Right lobe of liver (tissue), 6 donors: ENCODE data around the gene CEP20. TPM values are rescaled to one million over a fixed set of nuclear protein-coding genes. Genes with fewer than 3 reads are reported as not detected.

ENCODE experiments used
- ATAC-seq, 4 donors: fragments of 200-7000 bp; cut with Tn5 transposase; one replicate each; pipeline ENCODE4 v1.9.1; 2020; ENCODE audit warnings: mild to moderate bottlenecking in 4 of 4, moderate library complexity in 4 of 4
- DNase-seq, 3 donors: peaks; one replicate each; pipeline ENCODE4 v3.0.0-alpha.2; 2020
- H3K27ac ChIP-seq, 3 donors: fragments of 200-600 bp; one replicate each; pipeline ENCODE4 v1.8.0; 2022
- H3K27me3 ChIP-seq, 2 donors: fragments of 200-600 bp; one replicate each; pipeline ENCODE4 v1.8.0; 2022
- H3K36me3 ChIP-seq, 4 donors: fragments of 200-600 bp; sonication (generic) in 1 of 4; one replicate each; pipeline versions ENCODE4 v1.5.1 to v1.8.0; 2017 to 2022; ENCODE audit warnings: control low read depth in 1 of 4
- H3K4me1 ChIP-seq, 4 donors: fragments of 200-600 bp; sonication (generic) in 1 of 4; one replicate each; pipeline versions ENCODE4 v1.5.1 to v1.8.0; 2017 to 2022; ENCODE audit warnings: control low read depth in 1 of 4
- H3K4me3 ChIP-seq, 3 donors: fragments of 200-600 bp; one replicate each; pipeline ENCODE4 v1.8.0; 2022
- H3K9me3 ChIP-seq, 4 donors: fragments of 200-600 bp; sonication (generic) in 1 of 4; one replicate each; pipeline versions ENCODE4 v1.5.1 to v1.8.0; 2017 to 2022; ENCODE audit warnings: control low read depth in 1 of 4
- CTCF ChIP-seq, 4 donors: fragments of 200-600 bp in 3 of 4; fragments of 450-650 bp in 1 of 4; IDR thresholded peaks; one replicate each; pipeline versions ENCODE4 v1.5.1 to v1.8.0; 2016 to 2022; ENCODE audit warnings: antibody characterized with exemption in 4 of 4, mild to moderate bottlenecking in 2 of 4
- POLR2A ChIP-seq: fragments of 450-650 bp; IDR thresholded peaks from one replicate; pipeline ENCODE4 v1.6.1; 2017; ENCODE audit warnings: antibody characterized with exemption, mild to moderate bottlenecking
- WGBS: methylation state at CpG from one replicate; pipeline ENCODE4 v1.1.6; 2018; ENCODE audit warnings: low coverage, low lambda C conversion rate; ENCODE audit not compliant: insufficient coverage; ENCODE audit errors: missing lambda C conversion rate; 5-methylcytosine and 5-hydroxymethylcytosine counted together
- intact Hi-C, 2 donors: fragments of 100-400 bp; cut with DNase I; formaldehyde crosslinking; loops; one replicate each; pipeline versions ENCODE4 v1.11.2 to v1.14.1; 2022
- total RNA-seq, 6 experiments: library from RNA; depleted of rRNA in 2 of 6; stranded (reverse); fragments of >200 nt in 2 of 6; fragmentation: NEBNext Ultra II Directional in 3 of 6; extraction: Animal tissue kit (Norgen Biotek cat#: 25700) in 3 of 6; gene quantifications; one replicate each; pipeline versions ENCODE4 v1.1.0 to v1.2.4, GENCODE V29; 2016 to 2023
- donor health status: DM: no; HTN: yes; CAD: no.
- donor health status: DM: no; HTN: no; CAD: no.
- donor health status: DM: no; HTN: no; CAD: no.
- donor health status: DM: no; HTN: yes; CAD: no.
- donor health status: DM: no; HTN: yes; CAD: no.

Gene CEP20
- total RNA-seq, 6 experiments from 2014 or later, result 13.3 to 28.3 (median 18.3) TPM

GRCh38 chr16:15897121-15897780, 8.8 kb upstream of the CEP20 start:
- WGBS, result 89% methylated on average over 8 of the region's 8 CpGs
- Histone ChIP-seq H3K27me3 (no peaks in the 10 kb centered on the region), H3K36me3 (no peaks in the 10 kb centered on the region), H3K4me1 (no peaks in the 10 kb centered on the region), H3K27ac (no peak overlapping the region), H3K9me3 (no peaks in the 10 kb centered on the region), H3K4me3 (no peak overlapping the region)
- DNase-seq (no peak), ATAC-seq (no peak)
- TF ChIP-seq CTCF (IDR thresholded peaks at IDR 0.05) (no peak), POLR2A (no peak)
- intact Hi-C loops, result no loop called here

GRCh38 chr16:15894571-15895374, 6.4 kb upstream of the CEP20 start:
- no peak overlapping the region for H3K4me3 ChIP-seq
- no peaks in the 10 kb centered on the region for H3K9me3 ChIP-seq
- WGBS, result 95% methylated on average over 7 of the region's 7 CpGs
- ATAC-seq (no peak), DNase-seq (no peak)
- intact Hi-C loops, result no loop called here
- TF ChIP-seq CTCF (IDR thresholded peaks at IDR 0.05) (no peak), POLR2A (no peak)
- no peak overlapping the region for H3K27ac ChIP-seq
- no peaks in the 10 kb centered on the region for H3K27me3 ChIP-seq
- no peaks in the 10 kb centered on the region for H3K4me1 ChIP-seq
- H3K36me3 ChIP-seq, result no peaks in the 10 kb centered on the region

GRCh38 chr16:15891508-15891907, 3.1 kb upstream of the CEP20 start:
- no peak overlapping the region for H3K4me3 ChIP-seq
- no peak overlapping the region for H3K27ac ChIP-seq
- DNase-seq (no peak), ATAC-seq (no peak)
- H3K27me3 ChIP-seq, result no peaks in the 10 kb centered on the region
- TF ChIP-seq CTCF (IDR thresholded peaks at IDR 0.05) (no peak), POLR2A (no peak)
- H3K36me3 ChIP-seq, result no peaks in the 10 kb centered on the region
- 83% methylated on average over 1 of the region's 3 CpGs for WGBS
- H3K9me3 ChIP-seq, result no peaks in the 10 kb centered on the region
- H3K4me1 ChIP-seq, result peaks cover 0 to 13% (median 4%) of the 10 kb centered on the region in 4 donors
- intact Hi-C loops, result no loop called here

GRCh38 chr16:15887283-15887682, 1.1 kb downstream of the CEP20 start:
- intact Hi-C loops, result no loop called here
- TF ChIP-seq POLR2A (no peak), CTCF (IDR thresholded peaks at IDR 0.05) (no peak)
- no peak overlapping the region for H3K27ac ChIP-seq

More at GRCh38 chr16:15887283-15887682, 1.1 kb downstream of the CEP20 start:
- DNase-seq (no peak), ATAC-seq (no peak)
- H3K9me3 ChIP-seq, result no peaks in the 10 kb centered on the region
- H3K4me3 ChIP-seq, result peak overlapping the region in 2 of 3 donors; percentile 96 to 99
- H3K27me3 ChIP-seq, result no peaks in the 10 kb centered on the region
- H3K4me1 ChIP-seq, result peaks cover 0 to 13% (median 8%) of the 10 kb centered on the region in 4 donors
- H3K36me3 ChIP-seq, result peaks cover 0 to 12% (median 0%) of the 10 kb centered on the region in 4 donors
- WGBS, result 74% methylated on average over 4 of the region's 4 CpGs
